Prostate gland (tissue), 2 donors: ENCODE data around the gene MYH9. TPM values are rescaled to one million over a fixed set of nuclear protein-coding genes. Genes with fewer than 3 reads are reported as not detected.

Experiments
- DNase-seq: peaks from one replicate; pipeline ENCODE4 v3.0.0-alpha.2; 2019; ENCODE audit warnings: low spot score
- H3K27ac ChIP-seq, 2 donors: fragments of 200-600 bp; sonication (generic); 2 replicates each; pipeline ENCODE4 v1.5.1; 2017 to 2019
- H3K27me3 ChIP-seq: fragments of 200-600 bp; sonication (generic); replicated peaks from 2 replicates; pipeline ENCODE4 v1.5.1; 2019; ENCODE audit not compliant: insufficient read depth
- H3K36me3 ChIP-seq, 2 donors: fragments of 200-600 bp; sonication (generic); 1 replicate in 1 of 2; 2 replicates in 1 of 2; pipeline versions ENCODE4 v1.5.1 to v1.8.1; 2017 to 2019
- H3K4me1 ChIP-seq: fragments of 200-600 bp; sonication (generic); replicated peaks from 2 replicates; pipeline ENCODE4 v1.5.1; 2019
- H3K4me3 ChIP-seq, 2 donors: fragments of 200-600 bp; sonication (generic); 2 replicates each; pipeline ENCODE4 v1.5.1; 2017 to 2019
- H3K9me3 ChIP-seq: fragments of 200-600 bp; sonication (generic); 2 replicates; pipeline ENCODE4 v1.5.1; 2017
- POLR2A ChIP-seq: fragments of 450-650 bp; IDR thresholded peaks from one replicate; pipeline ENCODE4 v1.6.1; 2016; ENCODE audit warnings: antibody characterized with exemption, mild to moderate bottlenecking
- POLR2AphosphoS5 ChIP-seq: sonication (generic); formaldehyde crosslinking; IDR thresholded peaks from one replicate; pipeline ENCODE4 v1.6.1; 2017; ENCODE audit warnings: antibody characterized with exemption
- WGBS: methylation state at CpG from one replicate; pipeline ENCODE4 v1.1.5; 2018; 5-methylcytosine and 5-hydroxymethylcytosine counted together
- intact Hi-C: fragments of 100-400 bp; cut with DNase I; formaldehyde crosslinking; loops from one replicate; pipeline ENCODE4 v1.14.2; 2022
- total RNA-seq, 2 donors: library from RNA; depleted of rRNA; stranded (reverse); fragments of >200 nt; gene quantifications; one replicate each; pipeline ENCODE4 v1.1.0, GENCODE V29; 2016
- TF ChIP-seq, protein P1 (sequence below), 4 experiments: fragments of 200-600 bp in 2 of 4; fragments of 450-650 bp in 2 of 4; sonication (generic) in 2 of 4; IDR thresholded peaks; 1 replicate in 3 of 4; 2 replicates in 1 of 4; pipeline ENCODE4 v1.5.1; 2016 to 2019; ENCODE audit warnings: antibody characterized with exemption in 4 of 4, mild to moderate bottlenecking in 2 of 4, moderate library complexity in 2 of 4

The MYH9 gene
- total RNA-seq, 2 donors from 2014 or later, result 295 to 329 TPM

DNA sequence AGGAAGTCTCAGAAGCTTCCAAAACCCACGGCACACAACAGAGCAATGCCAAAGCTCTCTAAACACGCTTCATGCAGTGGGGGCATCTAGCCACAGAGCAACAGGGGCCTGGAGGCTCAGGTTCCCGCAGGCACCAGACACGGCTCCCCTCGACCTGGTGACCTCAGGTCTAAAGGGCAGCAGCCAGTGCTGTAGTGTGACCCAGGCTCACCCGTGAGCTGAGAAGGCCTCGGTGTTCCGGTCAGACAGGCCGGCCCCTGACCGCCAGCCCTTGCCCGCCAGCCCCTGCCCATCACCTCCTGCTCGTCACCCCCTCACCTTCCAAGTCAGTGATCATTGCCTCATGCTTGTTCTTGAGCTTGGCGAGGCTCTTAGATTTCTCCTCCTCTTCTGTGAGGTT, 89.2 kb downstream of the MYH9 start:
- intact Hi-C loops, result no loop called here
- no peak overlapping the region for H3K4me3 ChIP-seq
- no peak for DNase-seq
- H3K36me3 ChIP-seq, result peaks cover 64 to 84% of the 10 kb centered on the region in 2 donors
- 88% methylated on average over 13 of the region's 13 CpGs for WGBS
- TF ChIP-seq POLR2AphosphoS5 (no peak), POLR2A (no peak)
- TF ChIP-seq, protein P1, sequence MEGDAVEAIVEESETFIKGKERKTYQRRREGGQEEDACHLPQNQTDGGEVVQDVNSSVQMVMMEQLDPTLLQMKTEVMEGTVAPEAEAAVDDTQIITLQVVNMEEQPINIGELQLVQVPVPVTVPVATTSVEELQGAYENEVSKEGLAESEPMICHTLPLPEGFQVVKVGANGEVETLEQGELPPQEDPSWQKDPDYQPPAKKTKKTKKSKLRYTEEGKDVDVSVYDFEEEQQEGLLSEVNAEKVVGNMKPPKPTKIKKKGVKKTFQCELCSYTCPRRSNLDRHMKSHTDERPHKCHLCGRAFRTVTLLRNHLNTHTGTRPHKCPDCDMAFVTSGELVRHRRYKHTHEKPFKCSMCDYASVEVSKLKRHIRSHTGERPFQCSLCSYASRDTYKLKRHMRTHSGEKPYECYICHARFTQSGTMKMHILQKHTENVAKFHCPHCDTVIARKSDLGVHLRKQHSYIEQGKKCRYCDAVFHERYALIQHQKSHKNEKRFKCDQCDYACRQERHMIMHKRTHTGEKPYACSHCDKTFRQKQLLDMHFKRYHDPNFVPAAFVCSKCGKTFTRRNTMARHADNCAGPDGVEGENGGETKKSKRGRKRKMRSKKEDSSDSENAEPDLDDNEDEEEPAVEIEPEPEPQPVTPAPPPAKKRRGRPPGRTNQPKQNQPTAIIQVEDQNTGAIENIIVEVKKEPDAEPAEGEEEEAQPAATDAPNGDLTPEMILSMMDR (IDR thresholded peaks at IDR 0.05), result no peak
- no peaks in the 10 kb centered on the region for H3K9me3 ChIP-seq
- H3K27ac ChIP-seq, result no peak overlapping the region
- peaks cover 11% of the 10 kb centered on the region for H3K4me1 ChIP-seq
- H3K27me3 ChIP-seq, result no peaks in the 10 kb centered on the region

DNA sequence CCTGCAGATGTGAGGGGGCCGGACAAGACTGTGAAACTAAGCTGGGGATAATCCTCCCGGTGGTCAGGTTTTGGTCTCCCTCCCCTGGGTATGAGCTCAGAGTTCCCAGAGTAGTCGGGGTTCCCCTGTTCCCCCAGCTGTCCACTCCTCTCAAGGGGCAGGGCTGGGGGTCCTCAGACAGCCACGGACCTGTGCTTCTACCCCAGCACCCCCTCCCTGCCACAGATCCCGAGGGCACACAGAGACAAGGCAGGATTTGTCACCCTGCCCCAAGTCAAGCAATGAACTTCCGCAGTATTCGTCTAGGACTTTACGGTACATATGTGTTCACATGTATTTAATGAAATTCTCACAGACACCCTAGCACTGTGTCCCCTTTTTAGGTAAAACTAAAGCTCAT, 89.6 kb downstream of the MYH9 start:
- Histone ChIP-seq H3K4me3 (no peak overlapping the region), H3K36me3 (peaks cover 65 to 84% of the 10 kb centered on the region in 2 donors), H3K9me3 (no peaks in the 10 kb centered on the region), H3K27me3 (no peaks in the 10 kb centered on the region), H3K4me1 (peaks cover 11% of the 10 kb centered on the region), H3K27ac (no peak overlapping the region)
- intact Hi-C loops, result no loop called here
- 87% methylated on average over 8 of the region's 8 CpGs for WGBS
- DNase-seq, result no peak
- no peak for TF ChIP-seq POLR2AphosphoS5
- TF ChIP-seq POLR2A, result no peak
- TF ChIP-seq, protein P1 (IDR thresholded peaks at IDR 0.05), result no peak

DNA sequence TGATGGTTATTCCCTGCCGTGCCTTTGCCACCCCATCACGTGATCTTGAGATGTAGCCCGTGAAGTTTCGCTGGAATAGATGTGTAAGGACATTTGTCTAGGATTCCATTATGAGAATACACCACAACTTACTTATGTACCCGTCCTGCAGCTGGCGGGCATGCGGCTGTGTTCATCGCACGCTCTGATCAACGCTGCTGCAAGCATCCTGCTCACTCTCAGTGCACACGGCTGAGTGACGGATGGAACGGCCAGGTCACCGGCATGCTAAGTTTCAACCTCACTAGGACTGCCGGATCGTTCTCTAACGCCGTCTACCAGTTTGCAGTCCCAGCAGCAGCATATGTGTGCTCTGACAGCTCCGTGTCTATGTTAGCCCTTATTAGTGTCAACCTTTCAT, 90.2 kb downstream of the MYH9 start:
- peaks cover 68 to 82% of the 10 kb centered on the region in 2 donors for H3K36me3 ChIP-seq
- intact Hi-C loops, result no loop called here
- no peak overlapping the region for H3K27ac ChIP-seq
- TF ChIP-seq POLR2A (no peak), POLR2AphosphoS5 (no peak)
- no peak for DNase-seq
- no peaks in the 10 kb centered on the region for H3K27me3 ChIP-seq
- peaks cover 11% of the 10 kb centered on the region for H3K4me1 ChIP-seq
- H3K4me3 ChIP-seq, result no peak overlapping the region
- H3K9me3 ChIP-seq, result no peaks in the 10 kb centered on the region
- WGBS, result 85% methylated on average over 19 of the region's 19 CpGs

DNA sequence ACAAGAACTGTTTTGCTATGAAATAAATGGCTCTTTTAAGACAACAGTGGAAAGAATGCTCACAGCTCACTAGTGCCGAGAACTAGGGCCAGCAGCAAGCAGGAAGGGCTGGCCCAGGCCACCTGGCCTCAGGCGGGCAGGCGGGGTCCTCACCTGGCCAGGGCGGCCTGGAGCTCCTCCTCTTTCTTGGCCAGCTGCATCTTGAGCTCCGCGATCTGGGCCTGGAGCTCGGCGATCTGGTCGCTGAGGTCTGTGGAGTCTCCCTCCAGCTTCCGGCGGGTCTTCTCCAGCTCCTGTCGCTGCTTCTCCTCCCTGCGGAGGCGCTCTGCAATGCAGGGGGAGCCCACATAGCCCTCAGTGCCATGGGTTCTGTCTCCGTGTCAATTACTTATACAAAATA, 91.1 kb downstream of the MYH9 start:
- intact Hi-C loops, result no loop called here
- no peak for TF ChIP-seq POLR2AphosphoS5
- TF ChIP-seq, protein P1 (IDR thresholded peaks at IDR 0.05), result no peak
- peaks cover 76 to 86% of the 10 kb centered on the region in 2 donors for H3K36me3 ChIP-seq
- H3K27me3 ChIP-seq, result no peaks in the 10 kb centered on the region
- peaks cover 3% of the 10 kb centered on the region for H3K4me1 ChIP-seq
- no peak overlapping the region for H3K27ac ChIP-seq
- no peak for DNase-seq
- H3K4me3 ChIP-seq, result no peak overlapping the region
- 94% methylated on average over 15 of the region's 15 CpGs for WGBS
- H3K9me3 ChIP-seq, result no peaks in the 10 kb centered on the region

DNA sequence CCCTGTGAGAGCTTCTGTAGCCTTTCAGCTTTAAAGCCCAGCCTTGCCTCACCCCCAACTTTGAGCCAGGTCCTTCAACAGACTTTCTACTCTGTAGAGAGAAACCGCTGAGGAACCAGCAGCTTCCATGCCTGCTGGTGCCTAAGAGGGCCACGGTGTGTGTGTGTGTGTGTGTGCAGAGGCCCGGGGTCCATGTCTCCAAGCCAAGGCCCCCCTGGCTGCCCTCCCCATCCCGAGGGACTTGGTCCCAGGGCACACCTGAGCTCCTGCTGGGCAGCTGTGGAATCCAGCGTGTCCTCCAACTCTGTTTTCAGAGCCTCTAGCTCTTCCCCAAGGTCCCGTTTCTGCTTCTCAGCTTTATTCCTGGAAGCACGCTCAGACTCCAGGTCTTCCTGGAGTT, 92.5 kb downstream of the MYH9 start:
- 96% methylated on average over 7 of the region's 7 CpGs for WGBS
- Histone ChIP-seq H3K36me3 (peaks cover 71 to 74% of the 10 kb centered on the region in 2 donors), H3K4me3 (no peak overlapping the region), H3K27me3 (no peaks in the 10 kb centered on the region), H3K9me3 (no peaks in the 10 kb centered on the region), H3K4me1 (no peaks in the 10 kb centered on the region), H3K27ac (no peak overlapping the region)
- TF ChIP-seq, protein P1 (IDR thresholded peaks at IDR 0.05), result no peak
- no peak for TF ChIP-seq POLR2A
- no peak for TF ChIP-seq POLR2AphosphoS5
- DNase-seq, result no peak
- intact Hi-C loops, result no loop called here
